GM18508 (cell line): ENCODE results near the gene SP2.

Source experiments
- ATAC-seq: cut with Tn5 transposase; IDR thresholded peaks from one replicate; pipeline ENCODE4 v1.9.1; 2021; ENCODE audit warnings: moderate number of reproducible peaks; ENCODE audit not compliant: insufficient read depth, unreplicated experiment

The SP2 gene

GRCh38 chr17:47869114-47869513 lies 26.9 kb upstream of the SP2 start:
- no peak for ATAC-seq

DNA sequence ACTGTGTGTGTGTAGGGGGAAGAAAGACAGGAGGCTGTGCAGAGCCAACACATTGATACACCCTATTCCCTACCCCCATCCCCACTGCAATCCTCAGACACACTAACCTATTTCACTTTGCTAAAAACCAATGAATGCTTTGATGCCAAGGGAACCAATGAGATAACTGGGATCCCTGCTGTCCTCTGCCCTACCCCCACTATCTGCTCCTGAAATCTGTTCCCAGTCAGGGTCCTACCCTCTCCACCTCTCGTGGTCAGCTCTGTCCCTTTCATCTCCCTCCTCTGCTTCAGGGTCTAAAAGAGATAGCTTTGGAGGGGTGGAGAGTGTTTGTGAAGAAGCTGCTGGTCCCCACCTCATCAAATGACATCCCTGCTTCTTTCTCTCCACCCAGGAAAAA lies 26.0 kb upstream of the SP2 start:
- ATAC-seq: no peak

GRCh38 chr17:47871048-47871447 lies 25.0 kb upstream of the SP2 start:
- ATAC-seq: no peak

GRCh38 chr17:47872019-47872650 lies 23.9 kb upstream of the SP2 start:
- no peak for ATAC-seq

GRCh38 chr17:47872651-47873161 lies 23.3 kb upstream of the SP2 start:
- ATAC-seq: no peak

- no peak for ATAC-seq
Measured at GRCh38 chr17:47873200-47874090, 22.6 kb upstream of the SP2 start.

GRCh38 chr17:47875011-47875985 lies 20.7 kb upstream of the SP2 start:
- no peak for ATAC-seq

- ATAC-seq: no peak
Measured at GRCh38 chr17:47877368-47878034, 18.5 kb upstream of the SP2 start.

DNA sequence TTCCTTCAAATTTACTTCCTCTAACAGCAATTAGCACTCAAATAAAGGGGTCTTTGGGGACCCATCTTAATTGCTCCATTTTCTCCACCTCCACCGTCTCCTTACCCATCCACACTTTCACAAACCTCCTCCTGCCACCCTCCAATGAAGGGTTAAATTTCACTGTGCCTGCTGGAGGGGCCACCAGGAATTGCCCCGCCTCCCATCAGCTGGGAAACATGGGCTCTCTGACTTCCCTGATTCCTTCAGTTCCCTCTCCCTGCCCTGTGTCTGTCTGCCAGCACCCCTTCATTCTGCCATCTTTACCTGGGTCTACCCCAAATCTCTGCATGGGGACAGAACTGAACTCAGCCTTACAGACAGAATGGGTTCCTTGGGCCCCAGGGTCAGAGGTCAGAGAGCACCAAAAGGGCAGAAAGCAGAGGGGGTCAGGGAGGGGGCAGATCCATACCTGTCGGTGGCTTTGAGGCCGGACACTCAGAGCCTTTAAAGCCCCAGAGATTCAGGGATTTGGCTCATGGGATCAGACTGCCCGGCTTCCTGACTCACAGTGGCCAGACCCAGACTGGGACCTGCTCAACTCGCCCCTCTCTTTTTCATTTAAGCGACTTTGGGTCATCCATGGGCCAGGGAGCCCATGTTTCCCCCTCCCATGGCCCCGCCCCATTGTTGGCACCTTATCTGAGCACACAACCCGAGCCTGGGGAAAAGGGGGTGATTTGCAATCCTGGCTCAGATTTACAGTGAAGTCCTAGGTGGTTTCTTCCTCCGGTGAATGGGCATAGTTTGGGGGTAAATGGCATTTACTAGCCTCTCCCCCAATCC lies 17.6 kb upstream of the SP2 start:
- ATAC-seq: no peak

GRCh38 chr17:47879028-47879585 lies 16.9 kb upstream of the SP2 start:
- no peak for ATAC-seq

DNA sequence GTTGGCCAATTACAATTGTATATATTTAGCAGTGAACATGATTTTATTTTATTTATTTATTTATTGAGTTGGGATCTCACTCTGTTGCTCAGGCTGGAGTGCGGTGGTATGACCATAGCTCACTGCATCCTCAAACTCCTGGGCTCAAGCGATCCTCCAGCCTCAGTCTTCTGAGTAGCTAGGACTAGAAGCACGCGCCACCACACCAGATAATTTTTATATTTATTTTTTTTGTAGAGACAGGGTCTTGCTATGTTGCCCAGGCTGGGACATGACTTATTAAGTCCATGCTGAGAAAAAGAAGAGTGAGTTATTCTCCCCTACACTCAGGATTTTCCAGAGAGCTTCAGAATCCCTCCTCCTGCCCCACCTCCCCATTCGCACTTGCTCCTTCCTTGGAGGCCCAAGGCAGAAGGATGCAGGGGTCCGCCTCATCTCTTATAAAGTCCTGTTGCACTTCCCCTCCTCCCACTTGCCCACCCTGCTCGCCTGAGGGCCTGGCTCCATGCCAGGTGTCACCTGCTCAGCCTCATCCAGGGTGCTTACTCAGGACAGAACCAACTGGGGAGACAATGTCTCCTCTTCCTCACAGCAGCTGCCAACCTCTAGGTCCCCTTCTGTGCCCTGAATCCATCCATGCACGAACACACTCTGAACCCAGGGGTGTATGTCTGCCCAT lies 16.1 kb upstream of the SP2 start:
- no peak for ATAC-seq

- no peak for ATAC-seq
Measured at GRCh38 chr17:47882247-47882646, 13.8 kb upstream of the SP2 start.

- no peak for ATAC-seq
Measured at GRCh38 chr17:47882695-47883588, 13.1 kb upstream of the SP2 start.

DNA sequence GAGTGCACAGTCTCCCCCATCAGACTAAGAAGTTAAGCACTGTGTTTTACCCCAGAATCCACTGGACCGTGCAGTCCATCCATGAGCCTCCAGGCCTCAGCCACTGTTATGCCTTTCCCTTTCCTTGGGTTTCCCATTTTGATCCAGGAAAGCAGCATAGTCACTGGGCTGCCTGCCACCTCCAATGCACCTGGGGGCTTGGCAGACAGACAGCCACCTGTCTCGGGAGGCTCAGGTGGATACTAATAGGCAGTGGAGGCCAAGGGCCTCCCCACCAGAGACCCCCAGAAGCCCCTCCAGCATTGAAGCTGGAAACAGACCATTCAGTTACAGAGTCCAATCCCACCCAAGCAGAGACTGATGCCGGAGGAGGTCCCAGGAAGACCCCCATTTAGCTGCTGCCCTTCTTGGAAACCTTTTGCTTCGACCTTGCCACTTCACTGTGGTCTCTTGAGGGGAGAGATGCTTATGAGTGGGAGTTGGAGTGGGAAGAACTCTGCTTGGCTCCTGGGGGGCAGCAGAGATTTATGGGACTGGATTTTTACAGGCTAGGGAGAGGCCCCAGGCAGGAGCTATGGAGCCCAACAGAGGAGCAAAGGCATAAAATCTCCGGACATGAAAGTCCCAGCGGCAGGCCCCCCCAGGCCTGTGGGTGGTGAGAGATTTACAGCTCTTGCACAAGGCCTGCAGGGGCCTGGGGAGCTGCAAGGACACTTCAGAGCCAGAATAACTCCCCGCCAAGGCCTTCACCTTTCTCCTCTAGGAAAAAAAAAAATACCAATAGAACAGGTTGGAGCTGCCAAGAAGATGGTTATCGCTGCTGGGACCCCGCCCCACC lies 12.2 kb upstream of the SP2 start:
- ATAC-seq: no peak

GRCh38 chr17:47884427-47884740 lies 11.7 kb upstream of the SP2 start:
- ATAC-seq: no peak

DNA sequence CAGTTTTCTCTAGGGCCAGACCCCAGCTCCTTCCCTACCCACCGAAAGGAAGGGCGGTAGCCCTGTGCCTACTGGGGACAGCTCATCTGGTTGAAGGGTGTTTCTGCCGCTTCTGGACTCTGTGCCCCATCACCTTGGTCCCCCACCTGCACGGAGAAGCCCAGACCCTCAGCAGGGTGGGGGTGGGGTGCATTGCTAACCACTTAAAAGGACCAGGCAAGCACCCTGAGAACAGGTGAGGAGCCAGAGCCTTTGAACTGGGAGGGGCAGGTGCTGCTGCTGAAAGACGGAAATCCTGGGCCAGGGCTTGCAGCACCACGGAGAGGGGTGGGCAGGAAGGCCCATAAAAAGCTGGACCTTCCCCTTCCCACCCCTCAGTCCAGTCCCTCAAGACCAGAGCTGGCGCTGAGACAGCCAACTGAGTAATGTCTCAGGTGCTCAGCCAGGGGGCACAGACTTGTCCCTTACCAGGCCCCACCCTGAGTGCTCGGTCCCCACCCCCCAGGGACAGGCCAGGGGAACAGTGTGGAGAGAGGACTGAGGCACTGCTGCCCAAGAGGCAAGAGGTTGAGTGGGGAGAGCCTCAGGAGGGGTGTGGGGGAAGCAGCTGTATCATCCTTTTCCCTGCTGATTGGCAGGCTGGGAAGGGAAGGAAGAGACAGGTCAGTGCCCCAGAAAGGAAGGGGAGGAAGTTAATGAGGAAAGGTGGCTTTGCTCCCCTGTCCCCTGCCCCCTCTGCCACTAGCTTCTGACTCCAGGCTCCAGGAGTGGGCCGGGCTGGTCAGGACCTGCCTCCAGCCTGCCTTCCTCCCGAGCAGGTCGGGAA lies 10.9 kb upstream of the SP2 start:
- ATAC-seq: no peak
